Stimulated activated CD4-positive, alpha-beta T cell treated with anti-CD3 and anti-CD28 coated beads, TNF-alpha, amount 100 ng/mL, for 4 hours (primary cell): ENCODE data around the gene FBXO21.
"Not testable (repeated sequence)": the region's sequence is repeated elsewhere in the genome, so short reads cannot be mapped to it uniquely, and the experiment has no call there.

Experiments used
- DNase-seq, 3 experiments: peaks; one replicate each; pipeline ENCODE4 v3.0.0-alpha.2; 2020; ENCODE audit warnings: low read depth in 3 of 3

FBXO21 gene

DNA sequence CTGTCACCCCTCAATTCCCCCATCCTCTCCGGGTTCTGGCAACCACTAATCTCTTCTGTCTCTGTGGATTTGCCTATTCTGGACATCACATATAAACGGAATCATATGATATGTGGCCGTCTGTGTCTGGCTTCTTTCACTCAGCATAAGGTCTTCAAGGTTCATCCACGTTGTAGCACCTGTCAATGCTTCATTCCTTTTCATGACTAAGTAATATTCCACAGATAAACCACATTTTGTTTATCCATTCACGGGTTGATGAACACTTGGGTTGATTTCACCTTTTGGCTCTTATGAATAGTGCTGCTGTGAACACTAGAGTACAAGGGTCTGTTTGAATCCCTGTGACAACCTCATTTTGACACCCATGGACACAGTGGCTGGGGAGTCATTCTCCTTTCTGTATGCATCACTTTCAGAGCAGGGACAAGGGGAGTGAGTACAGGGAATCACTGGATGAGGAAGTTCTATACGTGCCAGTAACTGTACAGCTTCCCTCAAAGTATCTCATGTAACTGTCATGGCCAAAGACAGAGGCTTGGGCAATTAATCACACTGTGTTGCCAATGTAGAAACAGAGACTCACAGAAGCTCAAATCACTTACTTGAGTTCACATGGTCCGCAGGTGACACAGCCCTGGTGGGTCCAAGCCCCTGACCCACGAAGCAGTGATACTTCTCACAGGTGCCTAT lies 80.2 kb downstream of the FBXO21 start:
- DNase-seq: no peak

GRCh38 chr12:117105902-117106301 lies 84.4 kb downstream of the FBXO21 start:
- no peak for DNase-seq

DNA sequence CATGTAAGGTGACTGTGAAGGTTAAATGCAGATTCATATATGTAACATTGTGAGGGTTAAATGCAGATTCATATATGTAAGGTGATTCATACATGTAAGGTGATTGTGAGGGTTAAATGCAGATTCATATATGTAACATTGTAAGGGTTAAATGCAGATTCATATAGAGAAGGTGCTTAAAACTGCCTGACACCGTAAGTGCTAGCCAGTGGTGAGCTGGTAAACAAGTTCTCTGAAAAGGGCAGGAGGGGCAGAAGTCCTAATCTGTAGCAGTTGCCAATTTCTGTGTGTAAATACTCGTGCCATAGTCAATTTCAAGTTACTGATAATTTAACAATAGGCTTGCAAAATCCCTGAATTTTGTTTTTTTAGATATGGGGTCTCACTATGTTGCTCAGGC lies 86.3 kb downstream of the FBXO21 start:
- DNase-seq: not testable (repeated sequence)

GRCh38 chr12:117102800-117103181 lies 87.5 kb downstream of the FBXO21 start:
- DNase-seq: no peak

- no peak for DNase-seq
These were observed 88.1 kb downstream of the FBXO21 start for GRCh38 chr12:117101953-117102799.

GRCh38 chr12:117100851-117101673 lies 89.2 kb downstream of the FBXO21 start:
- no peak for DNase-seq

DNA sequence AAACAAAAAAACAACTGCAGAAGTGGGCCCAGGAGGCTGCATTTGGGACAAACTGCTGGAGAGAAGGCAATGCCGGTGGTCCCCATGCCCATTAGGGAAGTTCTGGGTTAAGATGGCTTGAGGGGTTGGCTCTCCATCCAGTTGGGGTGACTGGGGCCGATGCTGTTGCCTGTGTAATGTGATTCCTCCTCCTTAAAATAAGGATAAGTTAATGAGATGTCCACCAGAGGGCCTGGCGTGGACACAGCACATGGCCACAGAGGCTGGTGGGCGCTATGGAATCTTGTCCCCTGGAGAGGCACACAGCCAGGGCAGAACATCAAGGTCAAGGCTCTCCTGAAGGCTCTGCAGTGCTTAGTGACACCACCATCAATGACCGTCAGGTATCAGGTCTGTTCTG lies 90.0 kb downstream of the FBXO21 start:
- no peak for DNase-seq

GRCh38 chr12:117098361-117099217 lies 91.7 kb downstream of the FBXO21 start:
- DNase-seq: peak in 2 of 3 experiments; percentile 3 to 33

DNA sequence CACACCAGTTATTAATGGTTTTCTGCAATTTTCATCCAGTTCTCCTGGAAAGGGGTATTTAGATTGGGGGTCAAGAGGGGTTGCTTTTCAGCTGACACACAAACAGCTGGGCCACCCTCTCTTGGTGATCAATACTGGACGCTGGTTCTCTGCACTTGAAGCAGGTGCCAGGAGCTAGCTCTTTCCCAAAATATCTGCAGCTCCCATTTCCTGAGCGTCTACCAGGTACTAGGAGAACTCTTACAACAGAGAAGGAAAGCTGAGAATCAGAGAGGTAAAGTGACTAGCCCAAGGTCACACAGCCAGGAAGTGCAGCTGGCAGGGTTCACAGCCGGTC lies 92.3 kb downstream of the FBXO21 start:
- no peak for DNase-seq

DNA sequence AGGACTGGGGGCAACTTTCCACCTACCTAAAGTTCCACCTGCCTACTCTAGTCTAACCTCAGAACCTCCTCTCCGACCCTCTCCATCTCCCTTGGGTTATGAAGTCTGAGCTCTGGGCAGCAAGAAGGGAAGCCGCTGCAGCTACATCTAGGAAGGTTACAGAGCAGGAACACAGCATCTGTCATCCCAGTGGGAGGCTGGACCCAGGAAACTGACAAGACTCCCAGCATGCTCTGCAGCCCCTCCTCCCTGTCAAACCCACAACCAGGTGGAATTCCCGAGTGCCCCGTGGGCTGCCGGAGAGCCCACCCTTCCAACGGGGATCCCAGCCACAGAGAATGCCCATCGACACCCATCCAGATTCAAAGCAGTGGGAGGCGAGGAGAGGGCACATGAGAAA lies 93.1 kb downstream of the FBXO21 start:
- DNase-seq: no peak

- DNase-seq: no peak
These were observed 93.7 kb downstream of the FBXO21 start for GRCh38 chr12:117096501-117097042.

- DNase-seq: not testable (repeated sequence)
These were observed 95.1 kb downstream of the FBXO21 start for GRCh38 chr12:117095191-117095590.

DNA sequence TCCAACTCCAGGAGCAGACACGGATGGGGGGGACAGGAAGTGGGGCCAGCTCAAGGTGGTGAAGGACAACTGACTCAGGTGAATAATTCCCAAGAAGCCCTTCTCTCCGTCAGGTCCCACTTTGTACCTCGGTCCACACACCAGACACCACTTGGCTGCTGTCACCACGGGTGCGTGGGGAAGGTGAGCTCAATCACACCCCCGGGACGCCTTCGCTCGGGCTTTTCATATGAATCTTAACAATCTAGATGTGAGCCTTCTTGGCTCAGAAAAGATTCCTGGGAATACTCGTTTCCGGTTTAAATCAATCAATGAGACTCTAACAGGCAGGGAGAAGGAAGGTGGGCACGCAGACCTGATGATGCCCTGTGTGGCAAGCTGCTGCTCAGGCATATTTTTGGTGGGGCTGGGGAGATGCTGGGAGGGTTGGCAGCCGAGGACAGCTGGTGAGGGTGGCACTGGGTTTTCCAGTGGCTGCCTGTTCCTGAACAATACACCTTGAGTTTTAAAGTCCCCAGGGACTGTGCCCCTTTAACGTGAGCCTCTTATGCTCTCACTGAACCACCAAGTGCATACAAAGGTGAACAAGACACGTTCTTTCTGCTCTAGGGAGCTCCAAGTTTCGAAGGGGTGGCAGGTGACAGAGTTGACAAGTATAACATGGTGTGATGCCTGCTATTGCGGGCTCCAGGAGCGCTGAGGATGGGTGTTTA lies 96.2 kb downstream of the FBXO21 start:
- no peak for DNase-seq

DNA sequence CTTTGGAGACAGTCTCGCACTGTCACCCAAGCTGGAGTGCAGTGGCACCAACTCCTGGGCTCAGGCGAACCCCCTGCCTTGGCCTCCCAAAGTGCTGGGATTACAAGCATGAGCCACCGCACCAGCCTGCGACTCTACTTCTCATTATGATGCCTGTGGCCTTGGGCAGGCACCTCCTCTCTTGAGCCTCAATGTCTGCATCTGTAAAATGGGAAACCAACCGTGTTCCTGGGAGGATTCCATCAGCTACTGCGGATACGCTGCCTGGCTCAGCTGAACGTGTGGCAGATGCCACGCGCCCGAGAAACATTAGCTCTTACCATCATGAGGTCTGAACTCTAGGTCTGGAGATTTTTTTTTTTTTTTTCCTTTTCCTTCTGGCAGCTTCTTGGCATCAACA lies 96.8 kb downstream of the FBXO21 start:
- no peak for DNase-seq

- DNase-seq: no peak
These were observed 97.4 kb downstream of the FBXO21 start for GRCh38 chr12:117092886-117093285.

DNA sequence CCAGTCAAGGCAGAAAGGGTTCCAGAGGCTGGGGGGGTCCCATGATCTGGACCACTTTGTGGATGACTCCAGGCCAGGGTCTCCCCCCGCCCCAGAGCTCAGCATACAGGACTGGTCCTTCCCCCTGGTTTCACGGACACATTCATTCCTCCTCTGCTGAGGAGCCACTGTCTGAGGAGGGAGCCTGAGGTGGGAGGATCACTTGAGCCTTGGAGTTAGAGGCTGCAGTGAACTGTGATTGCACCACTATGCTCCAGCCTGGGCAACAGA lies 97.8 kb downstream of the FBXO21 start:
- DNase-seq: no peak
